Subcutaneous abdominal adipose tissue (tissue), 5 donors: Measurements from ENCODE around the gene ADGRG3.
"Not testable (repeated sequence)": the region's sequence is repeated elsewhere in the genome, so short reads cannot be mapped to it uniquely, and the experiment has no call there.

Experiments
- H3K27ac ChIP-seq: one replicate; pipeline ENCODE4 v1.7.0; 2013; ENCODE audit warnings: low read depth, mild to moderate bottlenecking, inconsistent platforms, low read length, moderate library complexity
- H3K27me3 ChIP-seq, 5 donors: one replicate each; pipeline ENCODE4 v1.7.0; 2013; ENCODE audit warnings: low read length in 5 of 5, inconsistent platforms in 1 of 5; ENCODE audit not compliant: control insufficient read depth in 5 of 5, insufficient read depth in 4 of 5
- H3K36me3 ChIP-seq, 5 donors: one replicate each; pipeline ENCODE4 v1.7.0; 2013; ENCODE audit warnings: low read length in 5 of 5; ENCODE audit not compliant: control insufficient read depth in 5 of 5, insufficient read depth in 5 of 5
- H3K4me1 ChIP-seq, 5 donors: one replicate each; pipeline ENCODE4 v1.7.0; 2013; ENCODE audit warnings: low read length in 5 of 5, mild to moderate bottlenecking in 3 of 5, moderate library complexity in 1 of 5; ENCODE audit not compliant: control insufficient read depth in 5 of 5, insufficient read depth in 5 of 5
- H3K4me3 ChIP-seq, 5 donors: one replicate each; pipeline ENCODE4 v1.7.0; 2013; ENCODE audit warnings: low read length in 5 of 5, low read depth in 1 of 5
- H3K9ac ChIP-seq, 5 donors: one replicate each; pipeline ENCODE4 v1.7.0; 2013; ENCODE audit warnings: low read length in 5 of 5, mild to moderate bottlenecking in 4 of 5, moderate library complexity in 3 of 5
- H3K9me3 ChIP-seq, 5 donors: one replicate each; pipeline ENCODE4 v1.7.0; 2013; ENCODE audit warnings: low read length in 5 of 5; ENCODE audit not compliant: control insufficient read depth in 5 of 5
- donor health status: healthy.
- donor health status: healthy.
- donor health status: healthy.
- donor health status: healthy.
- donor health status: healthy.

ADGRG3 gene

DNA sequence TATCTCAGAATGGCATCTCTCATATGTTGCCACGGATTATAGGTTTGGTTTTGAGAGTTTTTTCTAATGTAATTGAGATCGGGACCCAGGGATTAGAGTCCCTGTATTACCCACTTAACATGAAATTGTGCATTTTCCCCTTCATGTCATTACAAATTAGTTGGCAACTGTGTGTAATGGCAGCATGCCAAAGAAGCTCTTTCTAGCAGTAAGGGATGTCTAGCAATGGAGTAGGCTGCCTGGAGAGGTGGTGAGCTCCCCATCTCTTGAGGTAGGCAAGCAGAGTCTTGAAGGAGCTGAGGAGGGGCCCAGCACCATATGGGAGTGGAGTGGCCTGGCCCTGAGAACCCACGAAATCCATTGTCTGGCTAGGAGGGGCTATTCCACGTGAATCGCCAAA is 57.4 kb downstream of the ADGRG3 start:
- Histone ChIP-seq H3K9me3 (no peaks in the 10 kb centered on the region), H3K27ac (no peak overlapping the region), H3K9ac (no peak overlapping the region), H3K36me3 (no peaks in the 10 kb centered on the region), H3K27me3 (peaks cover 0 to 5% (median 3%) of the 10 kb centered on the region in 5 donors), H3K4me3 (no peak overlapping the region), H3K4me1 (no peaks in the 10 kb centered on the region)

DNA sequence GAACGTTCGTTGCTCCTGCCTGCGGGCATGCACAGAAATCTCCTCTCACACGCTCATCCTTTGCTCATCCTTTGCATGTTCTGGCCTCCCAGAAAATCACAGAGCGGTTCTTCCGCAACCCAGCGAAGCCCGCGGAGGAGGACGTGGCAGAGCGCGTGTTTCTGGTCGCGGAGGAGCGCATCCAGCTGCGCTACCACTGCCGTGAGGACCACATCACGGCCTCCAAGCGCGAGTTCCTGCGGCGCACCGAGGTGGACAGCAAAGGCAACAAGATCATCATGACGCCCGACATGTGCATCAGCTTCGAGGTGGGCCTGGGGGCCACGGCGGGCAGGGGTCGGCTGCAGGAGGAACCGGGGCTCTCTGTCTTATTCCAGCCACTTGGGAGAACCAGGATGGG is 57.9 kb downstream of the ADGRG3 start:
- no peaks in the 10 kb centered on the region for H3K9me3 ChIP-seq
- no peaks in the 10 kb centered on the region for H3K36me3 ChIP-seq
- H3K4me3 ChIP-seq, result no peak overlapping the region
- peaks cover 0 to 5% (median 3%) of the 10 kb centered on the region in 5 donors for H3K27me3 ChIP-seq
- H3K9ac ChIP-seq, result no peak overlapping the region
- no peak overlapping the region for H3K27ac ChIP-seq
- no peaks in the 10 kb centered on the region for H3K4me1 ChIP-seq

DNA sequence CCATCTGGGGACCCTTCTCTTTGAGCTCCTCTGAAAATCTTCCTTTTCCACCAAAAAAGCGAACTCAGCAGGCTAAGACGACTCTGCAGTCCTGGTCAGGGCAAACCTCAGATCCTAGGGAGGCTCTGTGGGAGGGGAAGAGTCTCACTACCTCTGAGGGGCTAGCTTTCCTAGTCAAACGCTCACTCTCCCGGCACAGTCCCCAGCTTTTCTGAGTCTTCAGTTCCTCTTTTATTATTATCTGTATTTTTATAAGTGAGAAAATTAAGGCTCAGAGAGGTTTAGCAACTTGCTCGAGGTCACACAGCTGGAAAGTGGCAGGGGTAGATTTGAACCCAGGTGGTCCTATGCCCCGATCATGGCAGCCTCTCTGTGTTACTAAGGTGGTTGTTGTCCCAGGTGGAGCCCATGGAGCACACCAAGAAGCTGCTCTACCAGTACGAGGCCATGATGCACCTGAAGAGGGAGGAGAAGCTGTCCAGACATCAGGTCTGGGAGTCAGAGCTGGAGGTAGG is 58.4 kb downstream of the ADGRG3 start:
- Histone ChIP-seq H3K27ac (no peak overlapping the region), H3K27me3 (peaks cover 0 to 5% (median 3%) of the 10 kb centered on the region in 5 donors), H3K4me3 (no peak overlapping the region), H3K4me1 (no peaks in the 10 kb centered on the region), H3K9me3 (no peaks in the 10 kb centered on the region), H3K36me3 (no peaks in the 10 kb centered on the region), H3K9ac (no peak overlapping the region)

DNA sequence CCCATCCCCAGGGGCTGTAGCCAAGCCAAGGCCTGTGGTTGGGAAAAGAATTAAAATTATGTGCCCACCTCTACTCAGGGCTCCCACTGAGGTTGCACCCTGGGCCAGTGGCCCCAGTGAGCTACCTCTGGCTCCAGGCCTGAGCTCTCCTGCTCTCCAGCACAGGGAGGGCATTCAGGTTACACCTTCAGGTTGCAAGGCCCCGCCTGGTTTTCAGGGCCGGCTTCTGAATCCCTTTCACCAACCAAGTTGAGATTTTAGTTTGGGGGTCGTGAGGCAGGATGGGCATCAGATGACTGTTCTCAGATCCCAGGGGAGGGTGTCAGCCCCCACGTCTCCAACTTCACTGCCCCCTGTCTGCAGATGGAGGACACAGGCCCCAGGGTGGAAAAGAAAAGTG is 59.5 kb downstream of the ADGRG3 start:
- Histone ChIP-seq H3K27me3 (peaks cover 0 to 5% (median 3%) of the 10 kb centered on the region in 5 donors), H3K9ac (no peak overlapping the region), H3K9me3 (no peaks in the 10 kb centered on the region), H3K27ac (no peak overlapping the region), H3K36me3 (no peaks in the 10 kb centered on the region), H3K4me3 (no peak overlapping the region), H3K4me1 (no peaks in the 10 kb centered on the region)

DNA sequence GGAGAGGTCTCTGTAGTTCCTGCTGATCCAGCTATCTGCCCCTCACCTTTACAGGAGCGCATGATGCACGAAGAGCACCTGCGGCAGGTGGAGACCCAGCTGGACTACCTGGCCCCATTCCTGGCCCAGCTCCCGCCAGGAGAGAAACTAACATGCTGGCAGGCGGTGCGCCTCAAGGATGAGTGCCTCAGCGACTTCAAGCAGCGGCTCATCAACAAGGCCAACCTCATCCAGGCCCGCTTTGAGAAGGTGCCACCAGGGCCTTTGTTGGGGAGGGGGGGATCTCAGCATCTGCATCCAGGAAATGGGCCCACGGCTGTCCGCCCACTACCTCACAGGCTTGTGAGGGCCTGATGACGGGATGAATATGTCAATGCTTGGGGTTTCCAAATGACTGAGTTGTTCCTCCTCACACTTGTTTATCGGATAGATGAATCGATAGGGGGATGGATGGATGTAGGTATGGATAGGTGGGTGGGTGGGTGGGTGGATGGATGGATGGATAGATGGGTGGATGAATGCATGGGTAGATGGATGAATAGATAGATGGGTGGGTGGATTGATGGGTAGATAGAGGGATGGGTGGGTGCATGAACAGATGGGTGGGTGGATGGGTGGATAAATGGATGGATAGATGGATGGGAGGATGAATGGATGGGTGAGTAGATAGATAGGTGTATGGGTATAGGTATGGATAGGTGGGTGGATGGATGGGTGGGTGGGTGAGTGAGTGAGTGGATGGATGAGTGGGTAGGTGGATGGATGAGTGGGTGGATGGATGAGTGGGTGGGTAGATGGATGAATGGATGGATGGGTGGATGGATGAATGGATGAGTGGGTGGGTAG is 60.5 kb downstream of the ADGRG3 start:
- Histone ChIP-seq H3K27ac (no peak overlapping the region), H3K27me3 (peaks cover 0 to 5% (median 0%) of the 10 kb centered on the region in 5 donors), H3K36me3 (no peaks in the 10 kb centered on the region)

DNA sequence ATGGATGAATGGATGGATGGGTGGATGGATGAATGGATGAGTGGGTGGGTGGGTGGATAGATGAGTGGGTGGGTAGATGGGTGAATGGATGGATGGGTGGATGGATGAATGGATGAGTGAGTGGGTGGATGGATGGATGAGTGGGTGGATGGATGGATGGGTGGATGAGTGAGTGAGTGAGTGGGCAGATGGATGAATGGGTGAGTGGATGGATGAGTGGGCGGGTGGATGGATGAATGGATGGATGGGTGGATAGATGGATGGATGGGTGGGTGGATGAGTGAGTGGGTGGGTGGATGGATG is 61.0 kb downstream of the ADGRG3 start:
- no peaks in the 10 kb centered on the region for H3K9me3 ChIP-seq
- no peak overlapping the region for H3K27ac ChIP-seq
- no peaks in the 10 kb centered on the region for H3K36me3 ChIP-seq
- peaks cover 0 to 5% (median 0%) of the 10 kb centered on the region in 5 donors for H3K27me3 ChIP-seq
- H3K9ac ChIP-seq, result no peak overlapping the region
- H3K4me1 ChIP-seq, result peaks cover 0 to under 1% (median 0%) of the 10 kb centered on the region in 5 donors
- H3K4me3 ChIP-seq, result no peak overlapping the region

More for the DNA sequence above, 60.5 kb downstream of the ADGRG3 start:
- Histone ChIP-seq H3K4me1 (no peaks in the 10 kb centered on the region), H3K9me3 (no peaks in the 10 kb centered on the region), H3K4me3 (no peak overlapping the region), H3K9ac (no peak overlapping the region)

DNA sequence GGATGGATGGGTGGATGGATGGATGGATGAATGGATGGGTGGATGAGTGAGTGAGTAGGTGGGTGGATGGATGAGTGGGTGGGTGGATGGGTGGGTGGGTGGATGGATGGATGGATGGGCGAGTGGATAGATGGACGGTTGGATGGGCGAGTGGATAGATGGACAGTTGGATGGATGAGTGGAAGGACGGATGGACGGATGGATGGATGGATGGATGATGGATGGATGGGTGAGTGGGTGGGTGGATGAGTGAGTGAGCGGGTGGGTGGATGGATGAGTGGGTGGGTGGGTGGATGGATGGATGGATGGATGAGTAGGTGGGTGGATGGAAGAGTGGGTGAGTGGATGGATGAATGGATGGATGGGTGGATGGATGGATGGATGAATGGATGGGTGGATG is 61.7 kb downstream of the ADGRG3 start:
- H3K4me3 ChIP-seq, H3K36me3 ChIP-seq, H3K9ac ChIP-seq, H3K27me3 ChIP-seq, H3K4me1 ChIP-seq, H3K27ac ChIP-seq, H3K9me3 ChIP-seq: not testable (repeated sequence)

DNA sequence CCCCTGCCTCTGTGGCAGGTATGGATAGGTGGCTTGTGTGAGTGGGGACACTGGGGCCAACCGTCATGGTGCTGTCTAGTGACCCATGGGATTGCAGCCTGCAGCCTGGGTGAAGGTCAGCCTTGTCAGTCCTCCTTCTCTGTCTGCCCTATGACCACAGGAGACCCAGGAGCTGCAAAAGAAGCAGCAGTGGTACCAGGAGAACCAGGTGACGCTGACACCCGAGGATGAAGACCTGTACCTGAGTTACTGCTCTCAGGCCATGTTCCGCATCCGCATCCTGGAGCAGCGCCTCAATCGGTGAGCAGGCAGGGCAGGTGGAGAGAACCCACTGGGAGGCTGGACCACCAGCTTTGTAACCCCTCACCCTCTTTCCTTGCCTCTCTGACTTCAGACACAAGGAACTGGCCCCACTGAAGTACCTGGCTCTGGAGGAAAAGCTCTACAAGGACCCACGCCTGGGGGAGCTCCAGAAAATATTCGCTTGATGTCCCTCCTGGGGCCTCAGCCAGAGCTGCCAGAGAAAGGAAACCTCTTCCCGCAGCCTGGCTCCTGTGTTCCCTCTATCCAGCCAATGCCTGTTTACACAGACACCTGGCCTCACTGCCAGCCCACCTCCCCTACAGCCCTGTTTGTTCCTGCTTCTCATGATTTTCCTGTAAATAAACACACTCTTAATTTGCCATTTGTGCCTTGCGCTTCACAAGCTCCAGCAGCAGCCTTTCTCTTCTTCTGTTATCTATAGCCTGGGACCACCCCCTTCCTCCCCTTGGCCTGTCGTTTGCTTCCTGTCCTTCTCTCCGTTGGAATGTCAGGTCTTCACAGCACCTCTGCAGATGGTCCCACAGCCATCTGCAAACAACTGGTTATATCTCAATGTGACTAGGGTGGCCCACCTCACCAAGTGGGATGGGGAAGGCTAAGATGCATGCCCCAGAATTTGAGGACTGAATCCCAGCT is 62.9 kb downstream of the ADGRG3 start:
- no peaks in the 10 kb centered on the region for H3K9me3 ChIP-seq
- peaks cover under 1 to 15% (median 11%) of the 10 kb centered on the region in 5 donors for H3K4me1 ChIP-seq
- H3K9ac ChIP-seq, result no peak overlapping the region

DNA sequence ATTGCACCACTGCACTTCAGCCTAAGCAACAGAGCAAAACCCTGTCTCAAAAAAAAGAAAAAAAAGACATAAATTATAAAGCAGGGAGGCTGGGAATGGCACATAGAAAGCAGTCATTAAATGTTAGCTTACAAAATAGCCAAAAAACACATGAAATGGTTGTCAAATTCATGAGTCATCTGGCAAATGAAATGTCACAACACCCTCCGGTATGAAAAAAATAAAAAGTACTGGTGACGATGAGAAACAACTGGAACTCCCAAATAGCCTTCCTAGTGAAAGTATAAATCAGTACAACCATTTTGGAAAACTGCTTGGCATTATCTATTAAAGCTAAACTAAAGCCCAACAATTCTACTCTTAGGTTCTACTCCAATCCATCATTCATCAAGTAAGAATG is 63.9 kb downstream of the ADGRG3 start:
- Histone ChIP-seq H3K4me3 (no peak overlapping the region), H3K27ac (no peak overlapping the region), H3K27me3 (no peaks in the 10 kb centered on the region), H3K9ac (no peak overlapping the region), H3K4me1 (peaks cover 6 to 25% (median 21%) of the 10 kb centered on the region in 5 donors), H3K9me3 (no peaks in the 10 kb centered on the region), H3K36me3 (no peaks in the 10 kb centered on the region)

More for the DNA sequence above, 62.9 kb downstream of the ADGRG3 start:
- Histone ChIP-seq H3K27me3 (no peaks in the 10 kb centered on the region), H3K27ac (no peak overlapping the region), H3K4me3 (no peak overlapping the region), H3K36me3 (no peaks in the 10 kb centered on the region)

DNA sequence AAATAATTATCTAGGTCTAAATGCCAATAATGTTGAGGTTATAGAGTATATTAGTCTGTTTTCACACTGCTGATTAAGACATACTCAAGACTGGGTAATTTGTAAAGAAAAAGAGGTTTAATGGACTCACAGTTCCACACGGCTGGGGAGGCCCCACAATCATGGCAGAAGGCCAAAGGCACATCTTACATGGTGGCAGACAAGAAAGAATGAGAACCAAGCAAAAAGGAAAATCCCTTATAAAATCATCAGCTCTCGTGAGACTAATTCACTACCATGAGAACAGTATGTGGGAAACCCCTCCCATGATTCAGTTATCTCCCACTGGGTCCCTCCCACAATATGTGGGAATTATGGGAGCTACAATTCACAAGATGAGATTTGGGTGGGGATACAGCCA is 64.6 kb downstream of the ADGRG3 start:
- H3K4me3 ChIP-seq, result no peak overlapping the region
- no peak overlapping the region for H3K9ac ChIP-seq
- no peaks in the 10 kb centered on the region for H3K9me3 ChIP-seq
- H3K27ac ChIP-seq, result no peak overlapping the region
- H3K4me1 ChIP-seq, result peaks cover 6 to 27% (median 23%) of the 10 kb centered on the region in 5 donors
- H3K36me3 ChIP-seq, result no peaks in the 10 kb centered on the region
- no peaks in the 10 kb centered on the region for H3K27me3 ChIP-seq
